GM18498 (cell line): ENCODE results near the gene LSM7.
A peak's percentile ranks its signal among the peaks of the same experiment; 100 is the strongest.

Source experiments
- ATAC-seq: cut with Tn5 transposase; IDR thresholded peaks from one replicate; pipeline ENCODE4 v1.9.1; 2021; ENCODE audit warnings: mild to moderate bottlenecking, moderate library complexity; ENCODE audit not compliant: unreplicated experiment

The LSM7 gene

GRCh38 chr19:2338751-2339643 lies 10.6 kb upstream of the LSM7 start:
- ATAC-seq: no peak

- ATAC-seq: no peak
Measured at GRCh38 chr19:2338055-2338615, 9.7 kb upstream of the LSM7 start.

GRCh38 chr19:2337329-2337707 lies 8.9 kb upstream of the LSM7 start:
- no peak for ATAC-seq

- ATAC-seq: no peak
Measured at GRCh38 chr19:2336528-2337328, 8.3 kb upstream of the LSM7 start.

- no peak for ATAC-seq
Measured at GRCh38 chr19:2335848-2336247, 7.5 kb upstream of the LSM7 start.

- no peak for ATAC-seq
Measured at GRCh38 chr19:2334986-2335846, 6.8 kb upstream of the LSM7 start.

GRCh38 chr19:2334426-2334825 lies 6.0 kb upstream of the LSM7 start:
- ATAC-seq: no peak

GRCh38 chr19:2333807-2334211 lies 5.4 kb upstream of the LSM7 start:
- no peak for ATAC-seq

GRCh38 chr19:2333027-2333806 lies 4.8 kb upstream of the LSM7 start:
- ATAC-seq: no peak

- no peak for ATAC-seq
Measured at GRCh38 chr19:2332341-2333026, 4.1 kb upstream of the LSM7 start.

GRCh38 chr19:2331601-2332246 lies 3.3 kb upstream of the LSM7 start:
- no peak for ATAC-seq

- no peak for ATAC-seq
Measured at GRCh38 chr19:2330632-2331284, 2.4 kb upstream of the LSM7 start.

- ATAC-seq: no peak
Measured at GRCh38 chr19:2330255-2330631, 1.9 kb upstream of the LSM7 start.

- no peak for ATAC-seq
Measured at GRCh38 chr19:2329501-2329916, 1.1 kb upstream of the LSM7 start.

- no peak for ATAC-seq
Measured at GRCh38 chr19:2329149-2329478, 728 bp upstream of the LSM7 start.

- peak; percentile 36 for ATAC-seq
Measured at GRCh38 chr19:2327773-2328400, 499 bp downstream of the LSM7 start.

- no peak for ATAC-seq
Measured at GRCh38 chr19:2326699-2327360, 1.6 kb downstream of the LSM7 start.
